Measurements from ENCODE around the gene SPATA9. TPM values are rescaled to one million over a fixed set of nuclear protein-coding genes. Genes with fewer than 3 reads are reported as not detected.

SPATA9 gene
- total RNA-seq, 1 donor from 2014 or later: not detected

DNA sequence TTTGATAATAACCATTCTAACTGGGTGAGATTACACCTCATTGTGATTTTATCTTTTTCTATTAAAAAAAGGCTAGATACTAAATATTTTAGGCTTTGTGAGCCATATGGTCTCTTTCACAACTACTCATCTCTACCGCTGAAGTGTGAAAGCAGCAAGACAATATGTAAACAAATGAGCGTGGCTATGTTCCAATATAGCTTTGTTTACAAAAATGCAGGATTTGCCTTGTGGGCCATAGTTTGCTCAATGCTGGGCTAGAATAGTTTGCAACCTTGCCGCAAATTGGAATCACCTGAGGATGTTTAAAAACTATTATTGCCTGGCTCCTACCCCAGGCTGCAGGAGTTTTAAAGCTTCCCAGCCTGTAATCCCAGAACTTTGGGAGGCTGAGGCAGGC, 73.1 kb downstream of the SPATA9 start:
- no peak for DNase-seq
- no peak for ATAC-seq (ENCODE audit: poor library complexity)
- intact Hi-C loops (cut with DNase I): no loop called here

Other genes with a start within 250 kb of the SPATA9 start
- 57.6 TPM for gene SKIC3, start 128.0 kb downstream of the SPATA9 start, total RNA-seq
- 4.1 TPM for gene ARSK, start 127.9 kb downstream of the SPATA9 start, total RNA-seq
- gene GPR150, start 62.9 kb downstream of the SPATA9 start, total RNA-seq: not detected
- gene RFESD, start 36.2 kb downstream of the SPATA9 start, total RNA-seq: 5.1 TPM
- 81.1 TPM for gene RHOBTB3, start 48.3 kb upstream of the SPATA9 start, total RNA-seq
- 104 TPM for gene GLRX, start 139.7 kb upstream of the SPATA9 start, total RNA-seq

Data from Right ventricle myocardium superior (tissue), 1 donor.